NCI-H2107 (cell line): ENCODE data around the gene CBL.
"Not testable (repeated sequence)": the region's sequence is repeated elsewhere in the genome, so short reads cannot be mapped to it uniquely, and the experiment has no call there.

Experiments
- DNase-seq: peaks from one replicate; lab custom pipeline; 2025; lab: John Stamatoyannopoulos, UW

CBL gene

GRCh38 chr11:119205574-119206510 lies at the start of gene CBL:
Gene CBL (plus strand): TSS chr11:119206339. CDS start chr11:119206418, 79 bp downstream.
- peak; percentile 72 for DNase-seq

- no peak for DNase-seq
These were observed 49.6 kb upstream of the CBL start for GRCh38 chr11:119156496-119156895.

GRCh38 chr11:119157063-119157462 lies 49.1 kb upstream of the CBL start:
- no peak for DNase-seq

GRCh38 chr11:119158467-119158866 lies 47.7 kb upstream of the CBL start:
- DNase-seq, result no peak

GRCh38 chr11:119160151-119160550 lies 46.0 kb upstream of the CBL start:
- no peak for DNase-seq

- DNase-seq, result no peak
These were observed 44.3 kb upstream of the CBL start for GRCh38 chr11:119161871-119162270.

GRCh38 chr11:119166368-119167076 lies 39.6 kb upstream of the CBL start:
- DNase-seq, result no peak

GRCh38 chr11:119167077-119167458 lies 39.1 kb upstream of the CBL start:
- not testable (repeated sequence) for DNase-seq

GRCh38 chr11:119167933-119168332 lies 38.2 kb upstream of the CBL start:
- no peak for DNase-seq

GRCh38 chr11:119168471-119169281 lies 37.5 kb upstream of the CBL start, which contains the start of gene NLRX1:
Gene NLRX1 (plus strand): TSS chr11:119168725. CDS start chr11:119171404, 2,679 bp downstream.
- DNase-seq, result peak; percentile 60

- DNase-seq, result no peak
These were observed 36.8 kb upstream of the CBL start for GRCh38 chr11:119169282-119169719.

- DNase-seq, result no peak
These were observed 33.6 kb upstream of the CBL start for GRCh38 chr11:119172513-119172912.

- no peak for DNase-seq
These were observed 32.7 kb upstream of the CBL start for GRCh38 chr11:119173453-119173852.

GRCh38 chr11:119175493-119176077 lies 30.6 kb upstream of the CBL start:
- DNase-seq, result no peak

- DNase-seq, result no peak
These were observed 27.9 kb upstream of the CBL start for GRCh38 chr11:119178166-119178680.

GRCh38 chr11:119179342-119179741 lies 26.8 kb upstream of the CBL start:
- no peak for DNase-seq

GRCh38 chr11:119179983-119180382 lies 26.2 kb upstream of the CBL start:
- peak; percentile 81 for DNase-seq

- DNase-seq, result no peak
These were observed 25.1 kb upstream of the CBL start for GRCh38 chr11:119180729-119181676.

- DNase-seq, result no peak
These were observed 24.3 kb upstream of the CBL start for GRCh38 chr11:119181677-119182412.

GRCh38 chr11:119184399-119184798 lies 21.7 kb upstream of the CBL start:
- DNase-seq, result not testable (repeated sequence)
